HG02981 (cell line): ENCODE results near the gene SNX8.
A peak's percentile ranks its signal among the peaks of the same experiment; 100 is the strongest.
"Not testable (repeated sequence)": the region's sequence is repeated elsewhere in the genome, so short reads cannot be mapped to it uniquely, and the experiment has no call there.

Source experiments
- ATAC-seq: cut with Tn5 transposase; IDR thresholded peaks from one replicate; pipeline ENCODE4 v1.9.1; 2021; ENCODE audit warnings: mild to moderate bottlenecking, moderate library complexity; ENCODE audit not compliant: unreplicated experiment

Gene SNX8

DNA sequence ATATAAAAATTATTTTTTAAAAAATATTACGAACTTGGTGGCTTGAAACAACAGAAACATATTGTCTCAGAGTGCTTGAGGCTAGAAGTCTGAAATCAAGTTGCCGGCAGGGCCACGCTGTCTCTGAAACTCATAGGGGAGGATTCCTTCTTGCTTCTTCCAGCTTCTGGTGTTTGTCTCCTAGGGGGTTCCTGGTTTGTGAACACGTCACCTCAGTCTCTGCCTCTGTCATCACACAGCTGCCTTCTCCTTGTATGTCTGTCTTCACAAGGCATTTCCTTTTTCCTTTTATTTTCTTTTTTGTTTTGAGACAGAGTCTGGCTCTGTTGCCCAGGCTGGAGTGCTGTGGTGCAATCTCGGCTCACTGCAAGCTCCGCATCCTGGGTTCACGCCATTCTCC lies 12.7 kb upstream of the SNX8 start:
- no peak for ATAC-seq

DNA sequence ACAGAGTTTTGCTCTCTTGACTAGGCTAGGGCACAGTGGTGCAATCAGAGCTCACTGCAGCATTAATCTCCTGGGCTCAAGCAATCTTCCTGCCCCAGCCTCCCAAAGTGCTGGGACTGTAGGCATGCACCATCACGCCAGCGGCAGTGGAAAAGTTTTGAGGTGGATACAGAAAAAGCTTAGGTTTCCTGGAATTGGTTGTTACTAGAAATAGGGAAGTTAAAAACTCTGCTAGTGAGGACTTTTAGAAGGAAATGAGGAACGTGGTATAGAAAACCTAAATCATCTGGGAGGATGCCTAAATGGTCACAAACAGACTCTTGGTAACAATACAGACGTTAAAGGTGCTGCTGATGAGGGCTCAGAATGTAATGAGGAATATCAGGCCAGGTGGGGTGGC lies 10.9 kb upstream of the SNX8 start:
- no peak for ATAC-seq

DNA sequence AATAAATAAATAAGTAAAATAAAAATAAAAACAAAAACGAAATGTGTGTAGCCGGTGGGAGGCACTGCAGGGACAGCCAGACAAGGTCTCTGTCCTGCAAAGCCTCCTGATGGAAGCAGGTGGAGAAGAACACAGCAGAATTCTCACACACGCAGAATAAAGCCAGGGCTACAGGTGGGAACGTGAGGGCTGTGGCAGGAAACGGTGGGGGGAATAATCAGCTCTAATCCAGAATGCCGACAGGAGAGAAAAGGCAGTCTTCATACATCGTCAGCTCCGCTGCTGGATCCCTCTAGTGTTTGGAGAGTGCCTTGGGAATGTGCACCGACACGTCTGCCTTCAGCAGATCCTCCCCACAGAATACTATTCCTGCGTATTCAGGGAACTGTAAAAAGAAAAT lies 6.8 kb upstream of the SNX8 start:
- no peak for ATAC-seq

DNA sequence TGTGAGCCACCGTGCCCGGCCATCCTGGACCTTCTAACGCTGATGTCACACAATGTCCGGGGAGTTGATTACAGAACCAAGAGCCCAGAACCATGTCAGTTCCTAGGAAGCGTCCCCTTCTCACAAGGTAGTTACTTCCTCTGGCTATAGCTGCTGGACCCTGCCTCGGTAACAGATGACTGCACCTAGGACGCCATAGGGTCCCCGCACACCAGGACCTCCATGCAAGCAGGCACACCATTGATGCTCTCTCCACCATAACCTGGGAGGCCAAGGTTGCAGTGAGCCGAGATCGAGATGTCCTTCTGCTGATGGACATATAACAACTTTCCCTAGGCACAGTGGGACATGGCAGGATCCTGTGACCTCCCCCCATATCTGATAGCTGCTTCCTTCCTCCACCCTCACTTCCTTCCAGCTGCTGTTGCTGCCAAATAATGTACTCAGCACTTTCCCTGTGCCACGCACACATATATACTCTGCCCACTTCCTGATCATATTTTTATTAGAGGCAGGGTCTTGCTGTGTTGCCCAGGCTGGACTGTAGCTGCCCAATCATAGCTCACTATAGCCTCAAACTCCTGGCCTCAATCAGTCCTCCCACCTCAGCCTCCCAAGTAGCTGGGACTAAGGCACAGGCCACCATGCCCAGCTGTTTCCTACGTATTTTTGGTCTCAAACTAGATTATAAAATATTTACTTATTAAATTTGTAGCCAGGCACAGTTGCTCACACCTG lies 3.5 kb upstream of the SNX8 start:
- no peak for ATAC-seq

DNA sequence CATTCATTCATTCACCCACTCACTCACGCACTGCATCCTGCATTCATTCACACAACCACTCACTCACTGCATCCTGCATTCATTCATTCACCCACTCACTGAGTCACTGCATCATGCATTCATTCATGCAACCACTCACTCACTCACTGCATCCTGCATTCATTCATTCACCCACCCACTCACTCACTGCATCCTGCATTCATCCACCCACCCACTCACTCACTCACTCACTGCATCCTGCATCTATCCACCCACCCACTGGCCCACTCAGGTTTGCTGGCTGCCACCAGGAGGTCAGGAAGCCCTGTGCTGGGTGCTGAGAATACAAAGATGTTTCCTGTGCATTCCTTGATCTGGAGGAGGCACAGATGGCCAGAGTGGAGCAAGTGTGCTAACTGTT lies 2.3 kb upstream of the SNX8 start:
- ATAC-seq, result no peak

DNA sequence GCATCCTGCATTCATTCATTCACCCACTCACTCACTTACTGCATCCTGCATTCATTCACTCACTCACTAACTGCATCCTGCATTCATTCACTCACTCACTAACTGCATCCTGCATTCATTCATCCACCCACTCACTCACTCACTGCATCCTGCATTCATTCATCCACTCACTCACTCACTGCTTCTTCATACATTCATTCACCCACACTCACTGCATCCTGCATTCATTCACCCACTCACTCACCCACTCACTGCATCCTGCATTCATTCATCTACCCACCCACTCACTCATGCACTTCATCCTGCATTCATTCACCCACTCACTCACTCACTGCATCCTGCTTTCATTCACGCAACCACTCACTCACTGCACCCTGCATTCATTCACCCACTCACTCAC lies 1.5 kb upstream of the SNX8 start:
- ATAC-seq, result no peak

DNA sequence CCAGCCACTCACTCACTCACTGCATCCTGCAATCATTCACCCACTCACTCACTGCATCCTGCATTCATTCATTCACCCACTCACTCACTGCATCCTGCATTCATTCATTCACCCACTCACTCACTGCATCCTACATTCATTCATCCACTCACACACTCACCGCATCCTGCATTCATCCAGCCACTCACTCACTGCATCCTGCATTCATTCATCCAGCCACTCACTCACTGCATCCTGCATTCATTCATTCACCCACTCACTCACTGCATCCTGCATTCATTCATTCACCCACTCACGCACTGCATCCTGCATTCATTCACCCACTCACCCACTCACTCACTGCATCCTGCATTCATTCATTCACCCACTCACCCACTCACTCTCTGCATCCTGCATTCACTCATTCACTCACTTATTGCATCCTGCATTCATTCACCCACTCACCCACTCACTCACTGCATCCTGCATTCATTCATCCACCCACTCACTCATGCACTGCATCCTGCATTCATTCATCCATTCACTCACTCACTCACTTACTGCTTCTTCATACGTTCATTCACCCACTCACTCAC lies 802 bp upstream of the SNX8 start:
- ATAC-seq, result not testable (repeated sequence)

DNA sequence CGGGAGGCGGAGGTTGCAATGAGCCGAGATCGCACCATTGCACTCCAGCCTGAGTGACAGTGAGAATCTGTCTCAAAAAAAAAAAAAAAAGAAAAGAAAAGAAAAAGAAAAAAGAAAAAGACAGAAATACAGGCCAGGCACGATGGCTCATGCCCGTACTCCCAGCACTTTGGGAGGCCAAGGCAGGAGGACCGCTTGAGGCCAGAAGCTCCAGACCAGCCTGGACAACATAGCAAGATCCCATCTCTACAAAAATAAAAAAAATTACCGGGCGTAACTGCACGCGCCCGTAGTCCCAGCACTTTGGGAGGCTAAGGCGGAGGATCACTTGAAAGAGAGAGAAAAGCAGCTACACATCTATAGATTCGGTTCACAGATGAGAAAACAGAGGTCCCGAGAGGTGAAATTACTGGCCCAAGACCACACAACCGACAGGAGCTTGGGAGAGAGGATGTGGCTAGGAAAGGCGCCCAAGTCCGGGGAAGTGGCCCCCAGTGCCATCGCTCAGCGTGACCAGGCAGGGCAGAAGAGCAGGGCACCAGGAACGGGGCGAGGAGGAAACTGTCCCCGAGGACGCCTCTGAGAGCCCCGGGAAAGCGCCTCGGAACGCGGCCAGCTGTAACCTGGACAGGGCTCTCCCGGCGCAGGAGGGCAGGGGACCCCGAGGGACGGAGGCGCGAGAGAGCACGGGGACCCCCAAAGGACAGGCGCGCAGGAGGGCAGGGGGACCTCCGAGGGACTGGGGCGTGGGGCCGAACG lies 612 bp downstream of the SNX8 start:
- peak; percentile 3 for ATAC-seq

DNA sequence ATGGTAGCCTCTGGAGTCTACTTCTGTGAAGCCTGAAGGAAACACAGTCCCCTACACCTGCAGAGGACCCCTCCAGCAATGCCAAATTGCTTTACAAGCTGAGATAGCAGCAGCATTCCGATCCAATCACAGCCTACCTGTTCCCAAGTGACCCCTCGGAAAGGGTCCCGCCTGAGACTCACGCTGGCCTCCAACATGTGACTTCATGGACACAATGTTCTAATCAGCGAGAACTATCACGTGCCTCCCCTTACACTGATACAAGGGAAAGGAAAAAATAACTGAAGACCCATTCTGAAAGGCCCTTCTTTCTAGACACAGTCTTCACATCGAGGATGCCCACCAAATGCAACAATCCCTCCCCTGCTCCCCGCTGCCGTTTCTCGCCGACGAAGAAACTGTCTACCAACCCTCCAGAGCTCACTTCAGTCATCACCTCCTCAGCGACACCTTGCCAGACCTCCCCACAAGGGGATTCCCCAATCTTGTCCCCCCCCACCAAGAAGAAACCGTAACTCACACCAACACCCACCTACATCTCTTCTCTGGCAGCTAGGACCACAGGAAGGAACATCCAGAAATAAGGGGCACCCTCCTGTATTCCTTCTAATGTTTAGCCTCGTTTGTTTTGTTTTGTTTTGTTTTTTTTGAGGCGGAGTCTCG lies 1.8 kb downstream of the SNX8 start:
- no peak for ATAC-seq

DNA sequence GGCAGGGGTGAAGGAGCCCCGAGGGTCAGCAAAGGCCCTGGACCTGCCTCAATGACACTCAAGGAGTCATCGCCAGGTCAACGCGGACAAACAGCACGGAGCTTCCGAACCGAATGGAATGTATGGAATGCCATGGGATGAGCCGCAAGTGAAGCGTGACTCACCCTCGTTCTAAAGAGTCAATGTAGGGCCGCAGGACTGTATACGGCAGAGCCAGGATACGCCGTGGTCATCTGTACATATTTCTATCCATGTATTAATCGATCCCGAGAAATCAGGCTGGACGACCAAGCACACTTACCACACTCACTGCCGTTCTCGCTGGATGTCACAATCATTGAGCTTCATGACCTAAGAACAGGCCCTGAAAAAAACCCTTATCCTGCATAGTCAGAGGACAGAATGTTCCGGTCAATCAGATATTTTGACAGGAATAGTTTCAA lies 4.3 kb downstream of the SNX8 start:
- no peak for ATAC-seq

DNA sequence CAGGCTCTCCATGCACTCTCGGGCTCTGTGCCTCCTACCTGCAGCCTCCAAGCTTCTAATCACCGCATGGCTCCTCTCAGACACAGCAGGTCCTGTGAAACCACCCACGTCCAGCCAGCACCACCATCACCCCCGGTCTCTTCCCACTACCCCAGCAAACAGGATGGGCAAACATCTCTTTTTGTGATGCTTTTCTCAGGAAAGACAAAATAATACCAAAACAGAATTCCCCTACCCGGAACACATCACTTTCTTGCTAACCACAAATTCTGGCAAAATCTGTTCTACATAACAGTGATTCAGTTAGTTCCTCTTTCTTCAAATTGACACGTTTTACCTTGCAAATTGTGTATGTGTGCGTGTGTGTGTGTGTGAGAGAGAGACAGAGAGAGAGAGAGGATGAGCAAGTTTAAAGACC lies 6.5 kb downstream of the SNX8 start:
- ATAC-seq, result peak; percentile 47

DNA sequence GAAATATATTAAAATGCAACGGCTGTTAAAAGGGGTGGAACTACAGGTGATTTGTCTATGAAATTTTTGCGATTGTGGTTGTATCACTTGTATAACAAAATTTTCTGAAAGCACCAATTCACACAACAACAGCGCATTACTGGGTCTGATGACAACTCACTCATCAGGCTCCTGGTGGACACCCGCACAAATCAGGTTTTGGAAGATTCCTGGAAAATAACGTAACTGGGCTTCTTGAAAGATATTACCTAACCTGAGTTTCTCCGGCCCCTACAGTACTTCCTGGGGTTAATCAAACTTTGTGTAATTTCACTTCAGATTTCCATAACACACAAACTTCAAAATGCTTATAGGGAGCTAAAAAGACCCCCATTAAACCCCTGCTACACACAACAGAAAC lies 7.6 kb downstream of the SNX8 start:
- no peak for ATAC-seq

DNA sequence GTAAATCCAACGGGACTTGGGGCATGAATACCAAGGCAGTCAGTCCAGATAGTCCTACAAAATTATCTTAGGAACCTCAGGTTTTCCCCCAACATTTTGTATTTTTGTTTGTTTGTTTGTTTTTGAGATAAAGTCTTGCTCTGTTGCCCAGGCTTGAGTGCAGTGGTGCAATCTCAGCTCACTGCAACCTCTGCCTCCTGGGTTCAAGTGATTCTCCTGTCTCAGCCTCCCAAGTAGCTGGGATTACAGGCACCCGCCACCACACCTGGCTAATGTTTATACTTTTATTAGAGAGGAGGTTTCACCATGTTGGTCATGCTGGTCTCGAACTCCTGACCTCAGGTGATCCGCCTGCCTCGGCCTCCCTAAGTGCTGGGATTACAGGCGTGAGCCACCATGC lies 9.0 kb downstream of the SNX8 start:
- ATAC-seq, result not testable (repeated sequence)

DNA sequence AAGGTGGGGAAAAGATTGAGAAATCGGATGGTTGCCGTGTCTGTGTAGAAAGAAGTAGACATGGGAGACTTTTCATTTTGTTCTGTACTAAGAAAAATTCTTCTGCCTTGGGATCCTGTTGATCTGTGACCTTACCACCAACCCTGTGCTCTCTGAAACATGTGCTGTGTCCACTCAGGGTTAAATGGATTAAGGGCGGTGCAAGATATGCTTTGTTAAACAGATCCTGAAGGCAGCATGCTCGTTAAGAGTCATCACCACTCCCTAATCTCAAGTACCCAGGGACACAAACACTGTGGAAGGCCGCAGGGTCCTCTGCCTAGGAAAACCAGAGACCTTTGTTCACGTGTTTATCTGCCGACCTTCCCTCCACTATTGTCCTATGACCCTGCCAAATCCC lies 10.7 kb downstream of the SNX8 start:
- not testable (repeated sequence) for ATAC-seq

DNA sequence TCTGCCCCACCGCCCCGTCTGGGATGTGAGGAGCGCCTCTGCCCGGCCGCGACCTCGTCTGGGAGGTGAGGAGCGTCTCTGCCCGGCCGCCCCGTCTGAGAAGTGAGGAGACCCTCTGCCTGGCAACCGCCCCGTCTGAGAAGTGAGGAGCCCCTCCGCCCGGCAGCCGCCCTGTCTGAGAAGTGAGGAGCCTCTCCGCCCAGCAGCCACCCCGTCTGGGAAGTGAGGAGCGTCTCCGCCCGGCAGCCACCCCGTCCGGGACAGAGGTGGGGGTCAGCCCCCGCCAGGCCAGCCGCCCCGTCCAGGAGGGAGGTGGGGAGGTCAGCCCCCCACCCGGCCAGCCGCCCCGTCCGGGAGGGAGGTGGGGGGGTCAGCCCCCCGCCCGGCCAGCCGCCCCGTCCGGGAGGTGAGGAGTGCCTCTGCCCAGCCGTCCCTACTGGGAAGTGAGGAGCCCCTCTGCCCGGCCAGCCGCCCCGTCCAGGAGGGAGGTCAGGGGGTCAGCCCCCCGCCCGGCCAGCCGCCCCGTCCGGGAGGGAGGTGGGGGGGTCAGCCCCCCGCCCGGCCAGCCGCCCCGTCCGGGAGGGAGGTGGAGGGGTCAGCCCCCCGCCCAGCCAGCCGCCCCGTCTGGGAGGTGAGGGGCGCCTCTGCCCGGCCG lies 11.4 kb downstream of the SNX8 start:
- not testable (repeated sequence) for ATAC-seq

DNA sequence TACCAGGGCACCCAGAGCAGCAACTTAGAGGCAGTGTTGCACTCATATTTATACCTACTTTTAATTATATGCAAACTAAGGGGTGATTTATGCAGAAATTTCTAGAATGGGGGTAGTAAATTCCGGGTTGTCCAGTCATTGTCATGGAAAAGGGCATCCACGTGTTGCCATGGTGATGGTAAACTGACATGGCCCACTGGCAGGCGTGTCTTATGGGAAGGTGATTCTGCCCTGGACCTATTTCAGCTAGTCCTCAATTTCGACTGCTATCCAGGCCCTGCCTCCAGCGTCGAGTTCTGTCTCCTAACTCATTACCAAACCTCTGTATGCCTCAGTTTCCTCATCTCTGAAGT lies 12.8 kb downstream of the SNX8 start:
- no peak for ATAC-seq

DNA sequence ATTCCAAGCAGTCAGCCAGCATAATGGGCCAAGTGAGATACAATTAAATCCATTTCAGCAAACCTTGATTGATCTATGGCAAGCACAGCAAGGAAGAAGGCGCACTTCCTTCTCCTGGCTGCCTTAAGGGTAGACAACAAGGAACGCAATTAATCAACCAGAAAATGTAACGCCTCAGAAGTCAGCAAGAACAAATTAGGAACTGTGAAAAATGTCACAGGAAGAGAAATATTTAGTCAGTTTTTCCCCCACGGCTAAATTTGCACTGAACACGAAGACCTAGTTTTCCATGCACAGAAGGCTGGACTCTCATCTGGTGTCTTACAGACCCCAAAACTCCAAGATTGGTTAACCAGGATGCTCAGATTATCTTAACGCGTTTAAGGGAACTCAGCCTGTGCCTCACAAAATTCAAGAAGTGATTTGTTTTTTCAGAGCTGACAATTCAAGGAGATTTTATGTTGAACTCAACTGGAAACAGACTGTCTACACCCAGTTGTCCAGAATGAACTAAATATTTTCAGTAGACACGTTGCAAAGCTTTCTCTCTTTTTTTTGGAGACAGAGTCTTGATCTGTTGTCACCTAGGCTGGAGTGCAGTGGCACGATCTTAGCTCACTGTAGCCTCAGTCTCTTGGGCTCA lies 14.2 kb downstream of the SNX8 start:
- ATAC-seq, result no peak

DNA sequence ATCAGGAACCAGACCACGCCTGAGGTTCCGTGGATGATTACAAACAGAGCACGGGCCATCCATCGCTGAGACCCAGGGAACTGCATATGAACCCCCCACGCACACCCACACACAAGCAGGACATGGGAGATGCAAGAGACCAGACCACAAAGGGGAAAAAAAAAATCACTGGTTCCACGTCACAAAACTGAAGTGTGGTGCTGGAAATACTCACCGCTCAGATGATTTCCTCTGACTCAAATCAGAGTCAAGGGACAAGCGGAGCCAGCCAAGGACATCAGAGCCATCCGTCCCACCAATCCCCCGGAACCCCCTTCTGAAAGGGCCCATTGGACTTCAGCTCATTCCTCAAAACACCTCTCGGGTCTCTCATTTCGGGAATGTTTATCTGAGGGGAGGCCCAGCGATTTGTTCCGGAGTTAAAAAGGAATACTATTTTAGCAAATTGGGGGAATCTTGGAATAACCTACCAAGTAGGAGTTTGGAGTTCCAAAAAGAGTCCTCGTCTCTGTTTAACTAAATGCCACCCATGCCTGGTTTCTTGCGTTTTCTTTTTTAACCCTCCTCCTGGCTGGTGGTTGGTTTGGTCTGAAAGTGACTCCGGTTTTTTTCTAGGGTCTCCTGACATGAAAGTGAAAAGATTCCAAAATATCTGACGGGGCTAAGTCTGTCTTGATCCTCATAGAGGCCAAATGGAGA lies 15.0 kb downstream of the SNX8 start:
- peak; percentile 48 for ATAC-seq

DNA sequence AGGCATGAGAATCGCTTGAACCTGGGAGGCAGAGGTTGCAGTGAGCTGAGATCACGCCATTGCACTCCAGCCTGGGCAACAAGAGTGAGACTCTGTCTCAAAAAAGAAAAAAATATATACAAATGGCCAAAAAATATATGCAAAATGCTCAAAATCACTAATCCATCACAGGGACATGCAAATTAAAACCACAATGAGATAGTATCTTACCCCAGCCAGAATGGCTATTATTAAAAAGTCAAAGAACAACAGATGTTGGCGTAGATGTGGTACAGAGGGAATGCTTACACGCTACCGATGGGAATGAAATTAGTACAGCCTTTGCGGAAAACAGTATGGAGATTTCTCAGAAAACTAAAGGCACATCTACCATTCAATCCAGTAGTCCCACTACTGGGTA lies 17.4 kb downstream of the SNX8 start:
- no peak for ATAC-seq
